ENCODE measurements around the gene TMEM115. TPM values are rescaled to one million over a fixed set of nuclear protein-coding genes. Genes with fewer than 3 reads are reported as not detected.

The TMEM115 gene
- total and polyA plus RNA-seq, 10 of the 15 experiments (the other 5 are each of a cell fraction or from before 2014, with no cell fraction given), result 1.9 to 18.7 (median 13.2) TPM

DNA sequence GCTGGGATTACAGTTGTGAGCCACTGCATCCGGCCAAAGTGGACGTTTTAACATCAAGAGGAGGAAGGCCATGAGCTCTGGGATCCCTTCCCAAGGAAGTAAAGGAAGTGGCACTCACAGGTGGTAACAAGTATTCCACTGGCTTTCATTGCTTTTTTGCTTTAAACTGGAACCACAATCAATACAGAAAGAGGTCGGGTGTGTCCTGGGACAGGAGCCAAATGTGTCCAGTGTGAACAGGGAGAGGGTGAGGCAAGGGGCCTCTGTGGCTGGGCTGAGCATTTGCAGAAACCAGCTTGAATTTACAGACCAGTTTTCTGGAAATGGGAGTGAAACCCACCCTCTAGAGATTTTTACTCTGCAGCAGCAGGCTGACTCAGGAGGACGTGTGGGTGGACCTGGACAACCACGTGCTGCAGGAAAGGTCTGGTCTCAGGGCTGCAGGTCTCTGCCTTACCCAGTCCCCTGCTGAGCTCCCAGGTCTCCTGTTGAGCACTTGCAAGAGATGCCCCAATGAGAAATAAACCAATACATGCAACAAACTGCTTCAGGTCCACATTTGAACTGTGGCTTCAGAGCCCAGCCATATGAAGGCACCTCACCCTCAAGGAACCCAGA is 42.8 kb upstream of the TMEM115 start (continued):
- TF ChIP-seq, protein P1, sequence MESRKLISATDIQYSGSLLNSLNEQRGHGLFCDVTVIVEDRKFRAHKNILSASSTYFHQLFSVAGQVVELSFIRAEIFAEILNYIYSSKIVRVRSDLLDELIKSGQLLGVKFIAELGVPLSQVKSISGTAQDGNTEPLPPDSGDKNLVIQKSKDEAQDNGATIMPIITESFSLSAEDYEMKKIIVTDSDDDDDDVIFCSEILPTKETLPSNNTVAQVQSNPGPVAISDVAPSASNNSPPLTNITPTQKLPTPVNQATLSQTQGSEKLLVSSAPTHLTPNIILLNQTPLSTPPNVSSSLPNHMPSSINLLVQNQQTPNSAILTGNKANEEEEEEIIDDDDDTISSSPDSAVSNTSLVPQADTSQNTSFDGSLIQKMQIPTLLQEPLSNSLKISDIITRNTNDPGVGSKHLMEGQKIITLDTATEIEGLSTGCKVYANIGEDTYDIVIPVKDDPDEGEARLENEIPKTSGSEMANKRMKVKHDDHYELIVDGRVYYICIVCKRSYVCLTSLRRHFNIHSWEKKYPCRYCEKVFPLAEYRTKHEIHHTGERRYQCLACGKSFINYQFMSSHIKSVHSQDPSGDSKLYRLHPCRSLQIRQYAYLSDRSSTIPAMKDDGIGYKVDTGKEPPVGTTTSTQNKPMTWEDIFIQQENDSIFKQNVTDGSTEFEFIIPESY (IDR thresholded peaks at IDR 0.05), result no peak
- TF ChIP-seq RFX5 (IDR thresholded peaks at IDR 0.05; ENCODE audit: low read depth, low read length), result no peak
- TF ChIP-seq CHD4 (IDR thresholded peaks at IDR 0.05), result no peak

DNA sequence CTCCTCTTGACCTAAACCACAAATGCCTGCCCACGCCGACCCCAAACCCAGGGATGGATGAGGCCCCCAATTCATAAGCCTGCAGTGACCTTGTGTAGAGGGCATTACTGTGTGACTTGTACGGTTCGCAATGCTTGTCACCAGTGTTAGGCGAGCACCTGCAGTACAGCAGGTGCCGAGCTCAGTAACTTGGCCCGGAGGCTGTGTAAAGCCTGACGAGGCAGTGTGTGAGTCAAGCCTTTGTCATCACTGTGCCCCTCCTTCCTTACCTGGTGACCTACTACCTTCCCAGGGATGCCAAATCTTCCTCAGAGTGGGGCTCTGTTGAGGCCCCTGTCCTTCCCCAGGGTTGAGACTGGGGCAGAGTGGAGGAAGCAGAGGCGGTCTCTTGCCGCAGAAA is 37.2 kb upstream of the TMEM115 start:
- TF ChIP-seq HCFC1 (IDR thresholded peaks at IDR 0.05; ENCODE audit: low read length), result no peak
- no peak for TF ChIP-seq POLR2A (IDR thresholded peaks at IDR 0.05; ENCODE audit: low read depth, low read length)
- TF ChIP-seq SUZ12 (IDR thresholded peaks at IDR 0.05; ENCODE audit: unreplicated experiment), result no peak
- no peak for TF ChIP-seq ZNF622 (IDR thresholded peaks at IDR 0.05)
- no peak for TF ChIP-seq GATAD2B (conservative IDR thresholded peaks at IDR 0.05; ENCODE audit: low read depth)
- TF ChIP-seq BRCA1 (IDR thresholded peaks at IDR 0.05; ENCODE audit: low read depth, low read length), result no peak
- no peak for TF ChIP-seq IRF4 (IDR thresholded peaks at IDR 0.05; ENCODE audit: low read depth, low read length)
- TF ChIP-seq NFYB (IDR thresholded peaks at IDR 0.05; ENCODE audit: insufficient read depth, low read depth, low read length), result no peak
- TF ChIP-seq HDAC6 (IDR thresholded peaks at IDR 0.05; ENCODE audit: unreplicated experiment), result no peak
- no peak for TF ChIP-seq SMC3 (IDR thresholded peaks at IDR 0.05; ENCODE audit: borderline replicate concordance, low read length)
- no peak for TF ChIP-seq SMARCA5 (IDR thresholded peaks at IDR 0.05)
- TF ChIP-seq PAX8 (IDR thresholded peaks at IDR 0.05), result no peak
- no peak for TF ChIP-seq RAD51 (IDR thresholded peaks at IDR 0.05)
- no peak for TF ChIP-seq YY1 (IDR thresholded peaks at IDR 0.05; ENCODE audit: low read depth, low read length)
- no peak for TF ChIP-seq RFX5 (IDR thresholded peaks at IDR 0.05; ENCODE audit: low read depth, low read length)
- TF ChIP-seq ATF7 (IDR thresholded peaks at IDR 0.05; ENCODE audit: low read depth), result no peak
- no peak for TF ChIP-seq NFYA (IDR thresholded peaks at IDR 0.05; ENCODE audit: borderline replicate concordance, low read depth, low read length)
- TF ChIP-seq MYB (IDR thresholded peaks at IDR 0.05; ENCODE audit: borderline replicate concordance, low read depth, low read length), result no peak
- TF ChIP-seq POLR2AphosphoS2 (IDR thresholded peaks at IDR 0.05; ENCODE audit: low read depth, low read length), result no peak
- TF ChIP-seq SKIL (IDR thresholded peaks at IDR 0.05; ENCODE audit: low read depth, poor library complexity, severe bottlenecking), result no peak
- DNase-seq (ENCODE audit: low read depth, low spot score) (no peak), ATAC-seq (no peak), FAIRE-seq (no peak)
- H3K4me2 ChIP-seq (ENCODE audit: control insufficient read depth, insufficient read depth), result no peak overlapping the region
- no peak overlapping the region for H3K4me3 ChIP-seq
- no peaks in the 10 kb centered on the region for H4K20me1 ChIP-seq (ENCODE audit: control insufficient read depth, insufficient read depth)
- in situ Hi-C loops (cut with MboI) (no loop called here), intact Hi-C loops (cut with micrococcal nuclease; ENCODE audit: unreplicated experiment) (no loop called here)
- POLR2A ChIA-PET, result no interaction called here
- H3K9me3 ChIP-seq (replicated peaks; ENCODE audit: control insufficient read depth, insufficient read depth, low read length), result no peaks in the 10 kb centered on the region
- H3K4me1 ChIP-seq (ENCODE audit: control insufficient read depth, insufficient read depth, low read length), result no peaks in the 10 kb centered on the region
- 51% methylated on average over 10 of the region's 10 CpGs for WGBS (ENCODE audit: insufficient coverage, insufficient replicate concordance, low lambda C conversion rate, missing lambda C conversion rate)
- CTCF ChIA-PET, result no interaction called here
- SMC1A ChIA-PET (ENCODE audit: uncharacterized antibody, unreplicated experiment), result no interaction called here
- no peak overlapping the region for H3K27ac ChIP-seq (ENCODE audit: control insufficient read depth, insufficient read depth)
- RAD21 ChIA-PET (ENCODE audit: unreplicated experiment), result no interaction called here
- no peaks in the 10 kb centered on the region; a peak in 3 of 4 replicates for H3K27me3 ChIP-seq (replicated peaks in 1 of 2; ENCODE audit: control insufficient read depth in 2 of 2, insufficient read depth in 2 of 2, low read length in 1 of 2)
- H3K79me2 ChIP-seq (ENCODE audit: control insufficient read depth, insufficient read depth, low read length), result no peaks in the 10 kb centered on the region
- H3K9ac ChIP-seq (ENCODE audit: control insufficient read depth, insufficient read depth, low read length), result no peak overlapping the region
- no peak overlapping the region for H2AFZ ChIP-seq (ENCODE audit: control insufficient read depth, low read depth, low read length)
- no peaks in the 10 kb centered on the region for H3K36me3 ChIP-seq (ENCODE audit: control insufficient read depth in 2 of 2, insufficient read depth in 2 of 2, low read length in 1 of 2)
- no TSS peak for BruUV-seq (replicated peaks)
